HepG2 (cell line): ENCODE data around the gene PPY. TPM values are rescaled to one million over a fixed set of nuclear protein-coding genes. Genes with fewer than 3 reads are reported as not detected.

Experiments used
- ATAC-seq: fragments of 200-7000 bp; cut with Tn5 transposase; 3 replicates; pipeline ENCODE4 v1.9.1; 2020; ENCODE audit warnings: mild to moderate bottlenecking, moderate library complexity
- BruUV-seq: library from RNA; stranded (reverse); fragments of 400-500 nt; replicated peaks from 2 replicates; lab custom pipeline; 2021; lab: Mats Ljungman, UMichigan
- CTCF ChIA-PET: fragments of 300-600 bp; formaldehyde crosslinking; extraction: SDS; loops from one replicate; lab custom pipeline; 2021; ENCODE audit warnings: low total read pairs, inconsistent platforms, low intra/inter-chr PET ratio; lab: Yijun Ruan, JAX
- POLR2A ChIA-PET: fragments of 350-600 bp; sonication (Branson Sonifier 250); formaldehyde crosslinking; loops from one replicate; lab custom pipeline; 2020; ENCODE audit warnings: antibody characterized with exemption, inconsistent platforms; lab: Yijun Ruan, JAX
- DNase-seq: peaks from one replicate; pipeline ENCODE4 v3.0.0-alpha.2; 2015; ENCODE audit warnings: low spot score
- FAIRE-seq: peaks from 3 replicates; lab custom pipeline; 2011; peaks lifted over from hg19 to GRCh38; lab: Jason Lieb, UNC
- H2AFZ ChIP-seq: one replicate; pipeline ENCODE4 v1.6.1; 2011; ENCODE audit warnings: low read length, inconsistent platforms
- H3K27ac ChIP-seq: fragments of 300-600 bp; 3 replicates; pipeline ENCODE4 v1.8.0; 2011; ENCODE audit warnings: mixed run types, mild to moderate bottlenecking, mixed read lengths, low read length, inconsistent platforms; ENCODE audit not compliant: insufficient read depth; ENCODE audit errors: extremely low read length
- H3K27me3 ChIP-seq, 2 experiments: fragments of 200-600 bp in 1 of 2; 2 replicates in 1 of 2; 3 replicates in 1 of 2; pipeline versions ENCODE4 v1.6.0 to v1.8.0; 2011; ENCODE audit warnings: low read length in 2 of 2, mild to moderate bottlenecking in 2 of 2, moderate library complexity in 2 of 2, inconsistent platforms in 1 of 2; ENCODE audit not compliant: insufficient read depth in 2 of 2, control insufficient read depth in 1 of 2
- H3K36me3 ChIP-seq, 2 experiments: fragments of 200-600 bp in 1 of 2; replicated peaks in 1 of 2; 2 replicates in 1 of 2; 3 replicates in 1 of 2; pipeline versions ENCODE4 v1.5.1 to v1.8.0; 2011; ENCODE audit warnings: low read length in 2 of 2, inconsistent platforms in 1 of 2; ENCODE audit not compliant: insufficient read depth in 2 of 2, control insufficient read depth in 1 of 2
- H3K4me1 ChIP-seq: 2 replicates; pipeline ENCODE4 v1.5.1; 2012; ENCODE audit warnings: low read length, inconsistent platforms; ENCODE audit not compliant: insufficient read depth
- H3K4me2 ChIP-seq: 2 replicates; pipeline ENCODE4 v1.6.0; 2011; ENCODE audit warnings: low read depth, low read length, inconsistent platforms
- H3K4me3 ChIP-seq, 3 experiments: fragments of 200-600 bp in 1 of 3; sonication (generic), shearing (Covaris generic) in 1 of 3; replicated peaks in 1 of 3; 2 replicates each; pipeline ENCODE4 v1.5.1; 2011 to 2016; ENCODE audit warnings: low read length in 3 of 3, inconsistent platforms in 2 of 3, low read depth in 2 of 3, mild to moderate bottlenecking in 2 of 3, control low read depth in 1 of 3, mixed read lengths in 1 of 3; ENCODE audit not compliant: insufficient read depth in 1 of 3
- H3K79me2 ChIP-seq: one replicate; pipeline ENCODE4 v1.6.1; 2011; ENCODE audit warnings: low read length, inconsistent platforms; ENCODE audit not compliant: insufficient read depth
- H3K9ac ChIP-seq: 2 replicates; pipeline ENCODE4 v1.6.0; 2011; ENCODE audit warnings: mild to moderate bottlenecking, low read depth, low read length, inconsistent platforms; ENCODE audit not compliant: insufficient read depth
- H3K9me3 ChIP-seq: 2 replicates; pipeline ENCODE4 v1.5.1; 2012; ENCODE audit warnings: mild to moderate bottlenecking, low read length
- H4K20me1 ChIP-seq: 2 replicates; pipeline ENCODE4 v1.6.0; 2011; ENCODE audit warnings: inconsistent platforms, mild to moderate bottlenecking, low read length, moderate library complexity; ENCODE audit not compliant: insufficient read depth
- ARNT2 ChIP-seq: sonication (generic); formaldehyde crosslinking; IDR thresholded peaks from 2 replicates; pipeline ENCODE4 v1.8.0; 2022; ENCODE audit warnings: mild to moderate bottlenecking, low read depth, missing genetic modification reagents, moderate library complexity
- KMT2A ChIP-seq: sonication (generic); formaldehyde crosslinking; IDR thresholded peaks from 2 replicates; pipeline ENCODE4 v1.4.0; 2020; ENCODE audit warnings: missing genetic modification reagents
- MIER2 ChIP-seq: IDR thresholded peaks from 2 replicates; pipeline ENCODE4 v1.6.1; 2016; ENCODE audit warnings: missing biosample characterization, missing genetic modification reagents
- RFX3 ChIP-seq: IDR thresholded peaks from 2 replicates; pipeline ENCODE4 v1.6.1; 2016; ENCODE audit warnings: missing biosample characterization, missing genetic modification reagents
- RFXAP ChIP-seq: sonication (generic); formaldehyde crosslinking; IDR thresholded peaks from 2 replicates; pipeline ENCODE4 v1.4.0; 2020; ENCODE audit warnings: missing genetic modification reagents, borderline replicate concordance
- SCMH1 ChIP-seq: sonication (generic); formaldehyde crosslinking; IDR thresholded peaks from 2 replicates; pipeline ENCODE4 v1.9.0; 2021; ENCODE audit warnings: missing genetic modification reagents, mild to moderate bottlenecking, borderline replicate concordance
- SMARCC2 ChIP-seq: fragments of 450-650 bp; IDR thresholded peaks from 2 replicates; pipeline ENCODE4 v1.6.1; 2017; ENCODE audit warnings: antibody characterized with exemption, mild to moderate bottlenecking
- THYN1 ChIP-seq: sonication (generic); formaldehyde crosslinking; IDR thresholded peaks from 2 replicates; pipeline ENCODE4 v1.8.1; 2023; ENCODE audit warnings: low read depth, mild to moderate bottlenecking, moderate library complexity, missing genetic modification reagents, borderline replicate concordance
- ZBTB1 ChIP-seq: sonication (generic); formaldehyde crosslinking; IDR thresholded peaks from 2 replicates; pipeline ENCODE4 v1.4.0; 2020; ENCODE audit warnings: missing genetic modification reagents, borderline replicate concordance
- ZNF251 ChIP-seq: sonication (generic); formaldehyde crosslinking; IDR thresholded peaks from 2 replicates; pipeline ENCODE4 v1.9.0; 2021; ENCODE audit warnings: mild to moderate bottlenecking, missing genetic modification reagents
- ZNF562 ChIP-seq: sonication (generic); formaldehyde crosslinking; IDR thresholded peaks from 2 replicates; pipeline ENCODE4 v1.8.0; 2022; ENCODE audit warnings: missing genetic modification reagents, borderline replicate concordance
- ZNF564 ChIP-seq: sonication (generic); formaldehyde crosslinking; IDR thresholded peaks from 2 replicates; pipeline ENCODE4 v1.8.1; 2023; ENCODE audit warnings: mild to moderate bottlenecking, missing genetic modification reagents
- ZNF614 ChIP-seq: IDR thresholded peaks from 2 replicates; pipeline ENCODE4 v1.6.1; 2018; ENCODE audit warnings: missing biosample characterization, missing genetic modification reagents, inconsistent platforms, borderline replicate concordance
- ZNF737 ChIP-seq: sonication (generic); formaldehyde crosslinking; IDR thresholded peaks from 2 replicates; pipeline ENCODE4 v1.5.0; 2020; ENCODE audit warnings: missing genetic modification reagents, mild to moderate bottlenecking, borderline replicate concordance
- ZNF75D ChIP-seq: sonication (generic); formaldehyde crosslinking; IDR thresholded peaks from 2 replicates; pipeline ENCODE4 v1.8.1; 2023; ENCODE audit warnings: missing genetic modification reagents, mild to moderate bottlenecking, borderline replicate concordance
- ZZZ3 ChIP-seq: sonication (generic); formaldehyde crosslinking; IDR thresholded peaks from 2 replicates; pipeline ENCODE4 v1.4.0; 2020; ENCODE audit warnings: missing genetic modification reagents, mild to moderate bottlenecking, borderline replicate concordance
- WGBS: methylation state at CpG from one replicate; pipeline ENCODE4 v1.1.6; 2017; ENCODE audit warnings: low lambda C conversion rate; 5-methylcytosine and 5-hydroxymethylcytosine counted together
- in situ Hi-C: cut with HindIII; loops from 2 replicates; pipeline ENCODE4 v1.10.0; 2017; ENCODE audit warnings: low pct_unique_long_range_greater_than_20kb; ENCODE audit not compliant: extremely low pct_ligation_motif_present
- intact Hi-C: fragments of 100-400 bp; cut with micrococcal nuclease; formaldehyde crosslinking; loops from one replicate; pipeline ENCODE4 v1.10.0; 2022; ENCODE audit not compliant: unreplicated experiment
- polyA plus RNA-seq, 8 experiments: library from polyadenylated mRNA; depleted of rRNA in 3 of 8; stranded (reverse) in 7 of 8; unstranded in 1 of 8; fragments of >200 nt; fragmentation: Illumina TruSeq in 4 of 8; extraction: Trizol in 4 of 8; gene quantifications; 2 replicates each; pipeline versions ENCODE4 v1.2.1 to v1.2.3, GENCODE V29; 2011 to 2016; ENCODE audit warnings: low read depth in 4 of 8, missing spikeins in 1 of 8, mixed read lengths in 1 of 8; ENCODE audit not compliant: insufficient read depth in 1 of 8
- total RNA-seq, 5 experiments: library from RNA; depleted of rRNA; stranded (reverse); fragments of >200 nt; fragmentation: Illumina TruSeq; extraction: Trizol; gene quantifications; 2 replicates each; pipeline ENCODE4 v1.2.3, GENCODE V29; 2016; ENCODE audit warnings: low read depth in 1 of 5
- TF ChIP-seq, protein P1 (sequence below): sonication (generic); formaldehyde crosslinking; conservative IDR thresholded peaks from 2 replicates; pipeline ENCODE4 v1.5.0; 2020; ENCODE audit warnings: missing genetic modification reagents

PPY gene
- total and polyA plus RNA-seq, 2 of the 13 experiments (the other 11 are each of a cell fraction or from before 2014, with no cell fraction given) = not detected

DNA sequence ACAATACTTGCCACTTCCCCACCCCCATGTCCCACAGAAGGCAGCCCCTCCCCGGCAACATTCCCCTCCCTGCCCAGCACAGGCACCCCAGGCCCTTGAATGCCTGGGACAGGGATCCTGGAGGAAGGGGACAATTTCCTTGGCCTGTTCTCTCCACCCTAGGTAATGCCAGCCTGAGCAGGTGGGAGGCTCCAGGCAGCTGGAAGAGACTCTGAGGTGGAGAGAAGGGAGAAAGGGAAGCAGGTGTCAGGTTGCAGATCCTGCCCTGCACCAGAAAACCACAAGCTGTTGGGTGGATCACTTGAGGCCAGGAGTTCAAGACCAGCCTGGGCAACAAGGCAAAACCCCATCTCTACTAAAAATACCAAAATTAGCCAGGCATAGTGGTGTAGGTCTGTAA is 43.8 kb downstream of the PPY start:
- Histone ChIP-seq H3K4me2 (no peak overlapping the region), H4K20me1 (no peaks in the 10 kb centered on the region), H3K4me1 (peaks cover 12% of the 10 kb centered on the region), H3K79me2 (no peaks in the 10 kb centered on the region), H2AFZ (no peak overlapping the region), H3K36me3 (no peaks in the 10 kb centered on the region), H3K27me3 (peaks cover 6 to 57% of the 10 kb centered on the region in 2 experiments; a peak in 4 of 5 replicates), H3K9me3 (no peaks in the 10 kb centered on the region), H3K4me3 (no peak overlapping the region), H3K27ac (no peak overlapping the region), H3K9ac (no peak overlapping the region)
- 60% methylated on average over 1 of the region's 1 CpG for WGBS
- no TSS peak for BruUV-seq
- ChIA-PET CTCF (no interaction called here), POLR2A (no interaction called here)
- TF ChIP-seq RFX3 (CRISPR knock-in tag) (no peak), ARNT2 (CRISPR knock-in tag) (no peak), ZNF251 (no peak)
- intact Hi-C loops = no loop called here
- FAIRE-seq (no peak), DNase-seq (no peak), ATAC-seq (no peak)
- in situ Hi-C loops = no loop called here

DNA sequence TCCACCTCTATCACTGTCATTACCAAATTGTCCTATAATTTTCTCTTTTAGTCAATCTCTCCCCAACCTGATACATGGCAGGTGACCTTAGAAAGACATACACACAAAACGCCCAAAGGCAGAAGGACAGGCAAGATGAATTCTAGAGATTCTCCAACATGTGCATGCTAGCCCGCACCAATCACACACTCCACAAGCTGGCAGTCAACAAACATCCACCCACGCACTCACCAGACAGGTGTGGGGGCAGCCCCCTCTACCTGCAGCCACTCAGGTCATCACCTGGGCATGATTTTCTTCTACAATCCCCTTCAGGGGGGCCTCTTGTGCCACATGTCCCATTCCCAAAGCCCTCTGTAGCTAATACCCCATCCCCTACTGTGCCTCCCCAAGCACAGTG is 44.4 kb downstream of the PPY start:
- Histone ChIP-seq H3K4me3 (no peak overlapping the region), H3K27me3 (peaks cover 6 to 53% of the 10 kb centered on the region in 2 experiments; a peak in 4 of 5 replicates), H3K9me3 (no peaks in the 10 kb centered on the region), H3K27ac (no peak overlapping the region), H3K4me2 (no peak overlapping the region), H3K9ac (no peak overlapping the region), H3K79me2 (no peaks in the 10 kb centered on the region), H4K20me1 (no peaks in the 10 kb centered on the region), H2AFZ (no peak overlapping the region), H3K36me3 (no peaks in the 10 kb centered on the region), H3K4me1 (peaks cover 12% of the 10 kb centered on the region)
- no peak for DNase-seq
- ATAC-seq = no peak
- ChIA-PET POLR2A (no interaction called here), CTCF (no interaction called here)
- no TSS peak for BruUV-seq
- FAIRE-seq = no peak
- intact Hi-C loops (no loop called here), in situ Hi-C loops (no loop called here)
- WGBS = 24% methylated on average over 3 of the region's 3 CpGs
- TF ChIP-seq MIER2 (CRISPR knock-in tag) (no peak), ZBTB1 (CRISPR knock-in tag) (no peak), ZNF75D (no peak), ZNF562 (no peak), KMT2A (CRISPR knock-in tag) (no peak), ZNF614 (CRISPR knock-in tag) (no peak), RFXAP (CRISPR knock-in tag) (no peak), THYN1 (no peak), SMARCC2 (no peak), ZZZ3 (CRISPR knock-in tag) (no peak), SCMH1 (no peak), ZNF737 (CRISPR knock-in tag) (no peak), ZNF564 (CRISPR knock-in tag) (no peak)
- TF ChIP-seq, protein P1, sequence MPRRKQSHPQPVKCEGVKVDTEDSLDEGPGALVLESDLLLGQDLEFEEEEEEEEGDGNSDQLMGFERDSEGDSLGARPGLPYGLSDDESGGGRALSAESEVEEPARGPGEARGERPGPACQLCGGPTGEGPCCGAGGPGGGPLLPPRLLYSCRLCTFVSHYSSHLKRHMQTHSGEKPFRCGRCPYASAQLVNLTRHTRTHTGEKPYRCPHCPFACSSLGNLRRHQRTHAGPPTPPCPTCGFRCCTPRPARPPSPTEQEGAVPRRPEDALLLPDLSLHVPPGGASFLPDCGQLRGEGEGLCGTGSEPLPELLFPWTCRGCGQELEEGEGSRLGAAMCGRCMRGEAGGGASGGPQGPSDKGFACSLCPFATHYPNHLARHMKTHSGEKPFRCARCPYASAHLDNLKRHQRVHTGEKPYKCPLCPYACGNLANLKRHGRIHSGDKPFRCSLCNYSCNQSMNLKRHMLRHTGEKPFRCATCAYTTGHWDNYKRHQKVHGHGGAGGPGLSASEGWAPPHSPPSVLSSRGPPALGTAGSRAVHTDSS = no peak
